ENCODE results near the gene DDX60.

Gene DDX60

GRCh38 chr4:168272488-168272887 is 46.1 kb downstream of the DDX60 start:
- no peak for TF ChIP-seq Cebpa-rat (IDR thresholded peaks at IDR 0.05)
- peaks cover 0 to 39% (median 0%) of the 10 kb centered on the region in 11 experiments; a peak in 5 of 22 replicates for H3K36me3 ChIP-seq

GRCh38 chr4:168269896-168270295 is 48.7 kb downstream of the DDX60 start:
- Histone ChIP-seq H3K27ac (no peak overlapping the region), H4K20me1 (no peaks in the 10 kb centered on the region), H3K9ac (no peak overlapping the region), H3K27me3 (no peaks in the 10 kb centered on the region), H3K36me3 (peaks cover 0 to 56% (median 0%) of the 10 kb centered on the region in 11 experiments; a peak in 5 of 22 replicates), H3K4me1 (no peaks in the 10 kb centered on the region), H3K4me2 (no peak overlapping the region), H3K4me3 (no peak overlapping the region), H3K9me3 (replicated peaks in 1 of 11) (no peaks in the 10 kb centered on the region)
- no peak for TF ChIP-seq Cebpa-rat (IDR thresholded peaks at IDR 0.05)

More at GRCh38 chr4:168272488-168272887, 46.1 kb downstream of the DDX60 start:
- Histone ChIP-seq H3K27me3 (no peaks in the 10 kb centered on the region), H3K4me3 (no peak overlapping the region), H3K9me3 (replicated peaks in 1 of 11) (no peaks in the 10 kb centered on the region), H3K27ac (no peak overlapping the region), H3K4me2 (no peak overlapping the region), H3K9ac (no peak overlapping the region), H4K20me1 (no peaks in the 10 kb centered on the region), H3K4me1 (no peaks in the 10 kb centered on the region)

- H3K36me3 ChIP-seq: peaks cover 0 to 45% (median 2%) of the 10 kb centered on the region in 11 experiments; a peak in 10 of 22 replicates
- TF ChIP-seq Cebpa-rat (IDR thresholded peaks at IDR 0.05): no peak
- H3K4me2 ChIP-seq: no peak overlapping the region
- H3K9me3 ChIP-seq (replicated peaks in 1 of 11): no peaks in the 10 kb centered on the region
- no peak overlapping the region for H3K4me3 ChIP-seq
- H3K27ac ChIP-seq: no peak overlapping the region
- H3K9ac ChIP-seq: no peak overlapping the region
- no peaks in the 10 kb centered on the region for H4K20me1 ChIP-seq
- no peaks in the 10 kb centered on the region for H3K27me3 ChIP-seq
- H3K4me1 ChIP-seq: no peaks in the 10 kb centered on the region
These were observed 53.2 kb downstream of the DDX60 start for GRCh38 chr4:168265327-168265726.

- Histone ChIP-seq H3K36me3 (peaks cover 0 to 46% (median 4%) of the 10 kb centered on the region in 11 experiments; a peak in 10 of 22 replicates), H3K4me1 (no peaks in the 10 kb centered on the region), H3K9ac (no peak overlapping the region), H3K4me2 (no peak overlapping the region), H3K9me3 (replicated peaks in 1 of 11) (no peaks in the 10 kb centered on the region), H4K20me1 (no peaks in the 10 kb centered on the region), H3K27ac (no peak overlapping the region), H3K27me3 (no peaks in the 10 kb centered on the region), H3K4me3 (no peak overlapping the region)
- no peak for TF ChIP-seq Cebpa-rat (IDR thresholded peaks at IDR 0.05)
These were observed 53.6 kb downstream of the DDX60 start for GRCh38 chr4:168264903-168265302.

GRCh38 chr4:168263039-168263438 is 55.5 kb downstream of the DDX60 start:
- Histone ChIP-seq H3K27me3 (no peaks in the 10 kb centered on the region), H3K4me2 (no peak overlapping the region), H3K9ac (no peak overlapping the region), H3K4me3 (no peak overlapping the region), H3K9me3 (replicated peaks in 1 of 11) (no peaks in the 10 kb centered on the region), H3K27ac (no peak overlapping the region), H3K4me1 (no peaks in the 10 kb centered on the region), H4K20me1 (no peaks in the 10 kb centered on the region), H3K36me3 (peaks cover 0 to 35% (median 4%) of the 10 kb centered on the region in 11 experiments; a peak in 10 of 22 replicates)
- TF ChIP-seq Cebpa-rat (IDR thresholded peaks at IDR 0.05): no peak

- Histone ChIP-seq H3K27me3 (no peaks in the 10 kb centered on the region), H3K36me3 (peaks cover 0 to 30% (median 4%) of the 10 kb centered on the region in 11 experiments; a peak in 11 of 22 replicates), H3K4me3 (no peak overlapping the region), H3K9me3 (replicated peaks in 1 of 11) (no peaks in the 10 kb centered on the region), H3K4me2 (no peak overlapping the region), H3K4me1 (no peaks in the 10 kb centered on the region), H3K9ac (no peak overlapping the region), H4K20me1 (no peaks in the 10 kb centered on the region), H3K27ac (no peak overlapping the region)
- TF ChIP-seq Cebpa-rat (IDR thresholded peaks at IDR 0.05): no peak
These were observed 59.5 kb downstream of the DDX60 start for GRCh38 chr4:168259096-168259495.

- Histone ChIP-seq H4K20me1 (no peaks in the 10 kb centered on the region), H3K4me3 (no peak overlapping the region), H3K9me3 (replicated peaks in 1 of 11) (no peaks in the 10 kb centered on the region), H3K27ac (no peak overlapping the region), H3K9ac (no peak overlapping the region), H3K36me3 (peaks cover 0 to 33% (median 4%) of the 10 kb centered on the region in 11 experiments; a peak in 11 of 22 replicates), H3K4me2 (peak overlapping the region in 1 of 11 experiments; percentile 26; a peak in 1 of 22 replicates), H3K4me1 (no peaks in the 10 kb centered on the region; a peak in 1 of 20 replicates), H3K27me3 (no peaks in the 10 kb centered on the region)
- TF ChIP-seq Cebpa-rat (IDR thresholded peaks at IDR 0.05): no peak
These were observed 60.8 kb downstream of the DDX60 start for GRCh38 chr4:168257768-168258167.

GRCh38 chr4:168248176-168248710 is 70.3 kb downstream of the DDX60 start:
- no peaks in the 10 kb centered on the region for H3K4me1 ChIP-seq
- H3K27me3 ChIP-seq: no peaks in the 10 kb centered on the region
- H3K4me3 ChIP-seq: no peak overlapping the region
- no peak overlapping the region for H3K9ac ChIP-seq
- H3K4me2 ChIP-seq: no peak overlapping the region
- TF ChIP-seq Cebpa-rat (IDR thresholded peaks at IDR 0.05): no peak
- no peak overlapping the region for H3K27ac ChIP-seq
- no peaks in the 10 kb centered on the region for H4K20me1 ChIP-seq
- peaks cover 7 to 12% (median 8%) of the 10 kb centered on the region in 11 experiments for H3K9me3 ChIP-seq (replicated peaks in 1 of 11)
- H3K36me3 ChIP-seq: peaks cover 0 to 59% (median 3%) of the 10 kb centered on the region in 11 experiments; a peak in 10 of 22 replicates

GRCh38 chr4:168247603-168248002 is 70.9 kb downstream of the DDX60 start:
- Histone ChIP-seq H3K9me3 (replicated peaks in 1 of 11) (peaks cover 13 to 19% (median 14%) of the 10 kb centered on the region in 11 experiments), H3K36me3 (peaks cover 0 to 61% (median 8%) of the 10 kb centered on the region in 11 experiments; a peak in 12 of 22 replicates), H3K4me3 (no peak overlapping the region), H3K4me2 (no peak overlapping the region), H3K27me3 (no peaks in the 10 kb centered on the region), H3K4me1 (no peaks in the 10 kb centered on the region), H3K9ac (no peak overlapping the region), H4K20me1 (no peaks in the 10 kb centered on the region), H3K27ac (no peak overlapping the region)
- TF ChIP-seq Cebpa-rat (IDR thresholded peaks at IDR 0.05): no peak

- Histone ChIP-seq H3K27ac (no peak overlapping the region), H3K4me3 (peak overlapping the region in 3 of 10 experiments; percentile 0 to 21 (median 8); a peak in 4 of 20 replicates), H3K9me3 (replicated peaks in 1 of 11) (peaks cover 33 to 42% (median 35%) of the 10 kb centered on the region in 11 experiments), H4K20me1 (no peaks in the 10 kb centered on the region), H3K4me1 (no peaks in the 10 kb centered on the region), H3K9ac (no peak overlapping the region), H3K27me3 (no peaks in the 10 kb centered on the region), H3K36me3 (peaks cover 3 to 50% (median 19%) of the 10 kb centered on the region in 11 experiments; a peak in 17 of 22 replicates), H3K4me2 (no peak overlapping the region)
- no peak for TF ChIP-seq Cebpa-rat (IDR thresholded peaks at IDR 0.05)
These were observed 76.6 kb downstream of the DDX60 start for GRCh38 chr4:168241953-168242352.

All from BLaER1 treated with 17β-estradiol and CSF1 and Interleukin-3, amounts not matched to agents 10 nM and 100 nM (cell line).